Left lung (tissue), 10 donors: Measurements from ENCODE around the gene TOP1. TPM values are rescaled to one million over a fixed set of nuclear protein-coding genes. Genes with fewer than 3 reads are reported as not detected.

Source experiments
- ATAC-seq: fragments of 200-7000 bp; cut with Tn5 transposase; one replicate; pipeline ENCODE4 v1.9.1; 2020; ENCODE audit warnings: moderate library complexity
- DNase-seq, 4 donors: peaks; one replicate each; pipeline ENCODE4 v3.0.0-alpha.2; 2013 to 2020
- H3K27ac ChIP-seq, 2 donors: fragments of 200-600 bp; sonication (generic) in 1 of 2; one replicate each; pipeline versions ENCODE4 v1.5.0 to v1.8.0; 2020 to 2021
- H3K27me3 ChIP-seq, 2 donors: fragments of 200-600 bp; sonication (generic) in 1 of 2; one replicate each; pipeline versions ENCODE4 v1.5.0 to v1.8.0; 2020 to 2021
- H3K36me3 ChIP-seq, 2 donors: fragments of 200-600 bp; sonication (generic) in 1 of 2; one replicate each; pipeline versions ENCODE4 v1.5.0 to v1.8.0; 2020 to 2021
- H3K4me1 ChIP-seq, 2 donors: fragments of 200-600 bp; one replicate each; pipeline ENCODE4 v1.8.0; 2021
- H3K4me3 ChIP-seq, 2 donors: fragments of 200-600 bp; sonication (generic) in 1 of 2; one replicate each; pipeline versions ENCODE4 v1.5.0 to v1.8.0; 2020 to 2021; ENCODE audit warnings: mild to moderate bottlenecking in 1 of 2
- H3K9me3 ChIP-seq, 2 donors: fragments of 200-600 bp; sonication (generic) in 1 of 2; one replicate each; pipeline versions ENCODE4 v1.5.0 to v1.8.0; 2020 to 2021
- CTCF ChIP-seq, 2 donors: fragments of 200-600 bp; sonication (generic) in 1 of 2; IDR thresholded peaks; one replicate each; pipeline versions ENCODE4 v1.5.0 to v1.8.0; 2021; ENCODE audit warnings: antibody characterized with exemption in 2 of 2
- intact Hi-C, 2 donors: fragments of 100-400 bp; cut with DNase I; formaldehyde crosslinking; loops; one replicate each; pipeline versions ENCODE4 v1.11.2 to v1.14.2; 2022
- polyA plus RNA-seq, 6 donors: library from polyadenylated mRNA; unstranded; fragments of 120-200 nt; gene quantifications; one replicate each; pipeline ENCODE4 v1.2.1, GENCODE V29; 2013; ENCODE audit not compliant: insufficient read length in 6 of 6
- total RNA-seq, 2 donors: library from RNA; stranded (reverse); fragmentation: NEBNext Ultra II Directional; extraction: Animal tissue kit (Norgen Biotek cat#: 25700); gene quantifications; one replicate each; pipeline ENCODE4 v1.2.1, GENCODE V29; 2021
- donor health status: DM: no; HTN: yes; CAD: no.
- donor health status: DM: no; HTN: no; CAD: no.

TOP1 gene
- total and polyA plus RNA-seq, 8 donors: 68.0 to 99.3 (median 95.5) TPM

- DNase-seq (no peak), ATAC-seq (no peak)
- TF ChIP-seq CTCF (IDR thresholded peaks at IDR 0.05): no peak
- Histone ChIP-seq H3K9me3 (no peaks in the 10 kb centered on the region), H3K4me1 (peaks cover 6 to 18% of the 10 kb centered on the region in 2 donors), H3K4me3 (no peak overlapping the region), H3K36me3 (no peaks in the 10 kb centered on the region), H3K27ac (no peak overlapping the region), H3K27me3 (peaks cover 0 to 28% of the 10 kb centered on the region in 2 donors)
- intact Hi-C loops: no loop called here
Observed at GRCh38 chr20:41133709-41134361, 105.2 kb downstream of the TOP1 start.

GRCh38 chr20:41134362-41135186 is 106.0 kb downstream of the TOP1 start:
- Histone ChIP-seq H3K36me3 (no peaks in the 10 kb centered on the region), H3K27ac (no peak overlapping the region), H3K27me3 (peaks cover 0 to 33% of the 10 kb centered on the region in 2 donors), H3K4me3 (no peak overlapping the region), H3K4me1 (peaks cover 6 to 26% of the 10 kb centered on the region in 2 donors), H3K9me3 (no peaks in the 10 kb centered on the region)
- no peak for ATAC-seq
- DNase-seq: no peak
- intact Hi-C loops: no loop called here
- TF ChIP-seq CTCF (IDR thresholded peaks at IDR 0.05): no peak

DNA sequence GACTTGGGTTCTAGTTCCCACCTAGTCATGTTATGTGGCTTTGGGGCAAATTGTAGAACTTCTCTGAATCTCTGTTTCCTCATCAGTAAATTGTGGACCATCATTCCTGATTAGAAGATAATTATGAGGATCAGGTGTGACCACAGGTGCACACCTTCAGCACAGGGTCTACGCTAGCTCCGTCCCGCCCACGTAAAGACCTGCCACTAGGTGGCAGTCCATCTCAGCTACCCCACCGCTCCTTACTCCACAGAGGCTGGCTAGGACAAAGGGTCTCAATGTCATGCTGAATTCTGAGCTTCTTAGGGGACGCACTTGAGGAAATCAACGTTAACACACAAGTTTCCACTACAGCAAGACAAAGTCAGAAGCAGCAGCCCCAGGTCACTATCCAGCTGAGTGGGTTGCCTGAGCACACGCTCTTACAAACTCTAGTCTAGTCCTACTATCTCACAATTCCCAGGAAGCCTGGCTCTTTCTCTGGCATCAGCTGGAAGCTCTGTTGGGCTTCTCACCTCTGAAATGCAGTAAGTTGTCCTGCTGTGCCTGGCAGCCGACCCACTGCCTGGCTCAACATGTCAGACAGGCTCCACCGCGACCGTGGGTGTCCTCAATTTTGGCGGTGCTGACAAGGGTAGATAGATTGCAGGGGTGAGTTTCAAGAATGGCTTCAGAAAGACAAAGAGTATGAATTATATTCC is 106.7 kb downstream of the TOP1 start:
- H3K4me1 ChIP-seq: peaks cover 13 to 33% of the 10 kb centered on the region in 2 donors
- ATAC-seq (peak; percentile 32), DNase-seq (peak in 1 of 4 donors; percentile 43)
- intact Hi-C loops: no loop called here
- H3K9me3 ChIP-seq: no peaks in the 10 kb centered on the region
- peaks cover 0 to 33% of the 10 kb centered on the region in 2 donors for H3K27me3 ChIP-seq
- no peak overlapping the region for H3K4me3 ChIP-seq
- H3K27ac ChIP-seq: no peak overlapping the region
- no peaks in the 10 kb centered on the region for H3K36me3 ChIP-seq
- peak; percentile 66 to 79 for TF ChIP-seq CTCF (IDR thresholded peaks at IDR 0.05)

DNA sequence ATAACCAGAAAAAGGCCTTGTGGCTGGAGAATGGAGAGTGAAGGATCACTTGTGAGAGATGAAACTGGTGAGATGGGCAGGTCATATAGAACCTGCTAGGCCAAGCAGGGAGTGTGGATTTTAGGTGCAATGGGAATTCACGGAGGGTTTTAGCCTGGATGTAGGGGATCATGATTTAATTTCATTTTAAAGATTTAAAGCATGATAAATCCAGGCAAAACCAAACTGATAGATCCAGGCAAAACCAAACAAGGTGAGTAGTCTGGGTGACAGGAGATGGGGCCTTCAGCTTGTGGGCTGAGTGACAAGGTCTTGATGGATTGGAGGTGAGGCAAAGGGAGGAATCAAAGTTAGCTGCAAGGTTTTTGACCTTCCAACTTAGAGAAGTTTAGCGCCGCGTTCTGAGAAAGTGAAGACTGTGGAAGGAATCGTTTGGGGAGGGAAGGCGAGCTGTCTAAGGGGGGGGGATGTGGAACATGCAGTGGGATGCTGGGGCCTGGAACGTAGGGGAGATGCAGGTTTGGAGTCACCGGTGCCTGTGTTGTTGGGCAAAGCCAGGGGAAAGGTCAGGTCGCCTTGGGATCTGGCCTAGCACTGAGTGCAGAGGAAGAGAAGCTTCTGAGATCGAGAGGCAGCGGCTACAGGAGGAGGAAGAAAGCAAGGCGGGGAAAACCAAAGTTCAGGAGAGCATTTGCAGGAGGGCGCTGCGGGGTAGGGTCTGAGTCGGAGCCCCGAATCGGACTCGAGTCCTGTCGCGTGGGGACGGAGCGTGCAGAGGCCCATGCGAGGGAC is 107.5 kb downstream of the TOP1 start:
- Histone ChIP-seq H3K27ac (peak overlapping the region; percentile 92 to 96), H3K4me3 (peak overlapping the region; percentile 82 to 88), H3K36me3 (no peaks in the 10 kb centered on the region), H3K4me1 (peaks cover 18 to 41% of the 10 kb centered on the region in 2 donors), H3K9me3 (no peaks in the 10 kb centered on the region), H3K27me3 (peaks cover 0 to 33% of the 10 kb centered on the region in 2 donors)
- no peak for ATAC-seq
- no peak for TF ChIP-seq CTCF (IDR thresholded peaks at IDR 0.05)
- intact Hi-C loops: no loop called here
- DNase-seq: no peak
